Tibial nerve (tissue), 3 donors: ENCODE measurements around the gene CD74.

Experiments
- POLR2A ChIP-seq, 2 donors: fragments of 450-650 bp; IDR thresholded peaks; one replicate each; pipeline ENCODE4 v1.6.1; 2017; ENCODE audit warnings: antibody characterized with exemption in 2 of 2, mild to moderate bottlenecking in 2 of 2, moderate library complexity in 2 of 2
- TF ChIP-seq, protein P1 (sequence below), 5 experiments: fragments of 200-600 bp in 3 of 5; fragments of 450-650 bp in 2 of 5; sonication (generic) in 3 of 5; IDR thresholded peaks; one replicate each; pipeline ENCODE4 v1.5.1; 2016 to 2019; ENCODE audit warnings: antibody characterized with exemption in 5 of 5, mild to moderate bottlenecking in 3 of 5, moderate library complexity in 2 of 5

- TF ChIP-seq POLR2A (IDR thresholded peaks at IDR 0.05) = no peak
- TF ChIP-seq, protein P1, sequence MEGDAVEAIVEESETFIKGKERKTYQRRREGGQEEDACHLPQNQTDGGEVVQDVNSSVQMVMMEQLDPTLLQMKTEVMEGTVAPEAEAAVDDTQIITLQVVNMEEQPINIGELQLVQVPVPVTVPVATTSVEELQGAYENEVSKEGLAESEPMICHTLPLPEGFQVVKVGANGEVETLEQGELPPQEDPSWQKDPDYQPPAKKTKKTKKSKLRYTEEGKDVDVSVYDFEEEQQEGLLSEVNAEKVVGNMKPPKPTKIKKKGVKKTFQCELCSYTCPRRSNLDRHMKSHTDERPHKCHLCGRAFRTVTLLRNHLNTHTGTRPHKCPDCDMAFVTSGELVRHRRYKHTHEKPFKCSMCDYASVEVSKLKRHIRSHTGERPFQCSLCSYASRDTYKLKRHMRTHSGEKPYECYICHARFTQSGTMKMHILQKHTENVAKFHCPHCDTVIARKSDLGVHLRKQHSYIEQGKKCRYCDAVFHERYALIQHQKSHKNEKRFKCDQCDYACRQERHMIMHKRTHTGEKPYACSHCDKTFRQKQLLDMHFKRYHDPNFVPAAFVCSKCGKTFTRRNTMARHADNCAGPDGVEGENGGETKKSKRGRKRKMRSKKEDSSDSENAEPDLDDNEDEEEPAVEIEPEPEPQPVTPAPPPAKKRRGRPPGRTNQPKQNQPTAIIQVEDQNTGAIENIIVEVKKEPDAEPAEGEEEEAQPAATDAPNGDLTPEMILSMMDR (IDR thresholded peaks at IDR 0.05) = no peak
Observed at GRCh38 chr5:150389531-150390266, 23.0 kb downstream of the CD74 start.
